GM12878 (cell line): ENCODE data around the gene LGALS1. TPM values are rescaled to one million over a fixed set of nuclear protein-coding genes. Genes with fewer than 3 reads are reported as not detected.

Source experiments
- ATAC-seq: fragments of 200-7000 bp; cut with Tn5 transposase; 3 replicates; pipeline ENCODE4 v1.9.1; 2020; ENCODE audit warnings: mild to moderate bottlenecking, moderate library complexity
- BruUV-seq: library from RNA; stranded (reverse); fragments of 400-500 nt; replicated peaks from 2 replicates; lab custom pipeline; 2021; lab: Mats Ljungman, UMichigan
- CTCF ChIA-PET: fragments of 300-600 bp; sonication (Branson Sonifier 250); formaldehyde crosslinking; extraction: SDS; loops from one replicate; lab custom pipeline; 2021; ENCODE audit warnings: inconsistent platforms; lab: Yijun Ruan, JAX
- POLR2A ChIA-PET: fragments of 350-600 bp; formaldehyde crosslinking; extraction: SDS; loops from one replicate; lab custom pipeline; 2021; ENCODE audit warnings: inconsistent platforms; lab: Charles Lee
- RAD21 ChIA-PET: fragments of 300-600 bp; sonication (Branson Sonifier 250); formaldehyde crosslinking; loops from one replicate; lab custom pipeline; 2023; ENCODE audit warnings: antibody characterized with exemption; ENCODE audit not compliant: unreplicated experiment; lab: Charles Lee
- SMC1A ChIA-PET: fragments of 300-600 bp; sonication (Branson Sonifier 250); formaldehyde crosslinking; loops from one replicate; lab custom pipeline; 2023; ENCODE audit not compliant: unreplicated experiment, uncharacterized antibody; lab: Charles Lee
- DNase-seq: peaks from one replicate; pipeline ENCODE4 v3.0.0-alpha.2; 2011; ENCODE audit warnings: low read depth, low spot score
- FAIRE-seq: peaks from 3 replicates; lab custom pipeline; 2011; peaks lifted over from hg19 to GRCh38; lab: Jason Lieb, UNC
- H2AFZ ChIP-seq: 2 replicates; pipeline ENCODE4 v1.6.0; 2011; ENCODE audit warnings: low read depth, low read length, control low read depth; ENCODE audit not compliant: control insufficient read depth
- H3K27ac ChIP-seq: 2 replicates; pipeline ENCODE4 v1.5.1; 2011; ENCODE audit warnings: control low read depth; ENCODE audit not compliant: control insufficient read depth, insufficient read depth
- H3K27me3 ChIP-seq, 2 experiments: replicated peaks in 1 of 2; 2 replicates each; pipeline versions ENCODE4 v1.6.0 to v1.6.1; 2011; ENCODE audit warnings: low read length in 1 of 2; ENCODE audit not compliant: control insufficient read depth in 2 of 2, insufficient read depth in 2 of 2
- H3K36me3 ChIP-seq, 2 experiments: 2 replicates each; pipeline ENCODE4 v1.5.1; 2011; ENCODE audit warnings: low read length in 1 of 2; ENCODE audit not compliant: control insufficient read depth in 2 of 2, insufficient read depth in 2 of 2
- H3K4me1 ChIP-seq: 2 replicates; pipeline ENCODE4 v1.6.1; 2011; ENCODE audit warnings: mild to moderate bottlenecking, low read length, moderate library complexity, mixed read lengths; ENCODE audit not compliant: control insufficient read depth, insufficient read depth
- H3K4me2 ChIP-seq: 2 replicates; pipeline ENCODE4 v1.6.0; 2011; ENCODE audit warnings: control low read depth; ENCODE audit not compliant: control insufficient read depth, insufficient read depth
- H3K4me3 ChIP-seq: fragments of 200-600 bp; sonication (generic); 2 replicates; pipeline ENCODE4 v1.5.1; 2016
- H3K79me2 ChIP-seq: 2 replicates; pipeline ENCODE4 v1.6.0; 2011; ENCODE audit warnings: low read length; ENCODE audit not compliant: control insufficient read depth, insufficient read depth
- H3K9ac ChIP-seq: 2 replicates; pipeline ENCODE4 v1.8.0; 2011; ENCODE audit warnings: low read length, control low read depth, mixed read lengths; ENCODE audit not compliant: control insufficient read depth, insufficient read depth
- H3K9me3 ChIP-seq: replicated peaks from 3 replicates; pipeline ENCODE4 v1.5.1; 2011; ENCODE audit warnings: mild to moderate bottlenecking, low read length; ENCODE audit not compliant: control insufficient read depth, insufficient read depth
- H4K20me1 ChIP-seq: 2 replicates; pipeline ENCODE4 v1.6.0; 2011; ENCODE audit not compliant: control insufficient read depth, insufficient read depth
- CREB1 ChIP-seq: IDR thresholded peaks from 2 replicates; pipeline ENCODE4 v1.6.1; 2012; ENCODE audit warnings: low read depth, mild to moderate bottlenecking, inconsistent platforms
- IKZF1 ChIP-seq: fragments of 450-650 bp; conservative IDR thresholded peaks from 2 replicates; pipeline ENCODE4 v1.6.1; 2017; ENCODE audit warnings: antibody characterized with exemption, mild to moderate bottlenecking
- IKZF2 ChIP-seq, 2 experiments: fragments of 450-650 bp; IDR thresholded peaks; 2 replicates each; pipeline ENCODE4 v1.6.1; 2017; ENCODE audit warnings: mild to moderate bottlenecking in 2 of 2, moderate library complexity in 2 of 2
- SMAD5 ChIP-seq: IDR thresholded peaks from 2 replicates; pipeline ENCODE4 v1.6.1; 2016; ENCODE audit warnings: antibody characterized with exemption, low read depth
- SPI1 ChIP-seq: IDR thresholded peaks from 2 replicates; pipeline ENCODE4 v1.6.1; 2011; ENCODE audit warnings: low read depth, mild to moderate bottlenecking, low read length, moderate library complexity, borderline replicate concordance; ENCODE audit not compliant: insufficient read depth
- ZBTB33 ChIP-seq: fragments of 450-650 bp; IDR thresholded peaks from 2 replicates; pipeline ENCODE4 v1.6.1; 2017; ENCODE audit warnings: mild to moderate bottlenecking
- WGBS: methylation state at CpG from one replicate; pipeline ENCODE4 v1.1.6; 2016; ENCODE audit warnings: low lambda C conversion rate; ENCODE audit not compliant: insufficient replicate concordance, insufficient coverage; ENCODE audit errors: missing lambda C conversion rate; 5-methylcytosine and 5-hydroxymethylcytosine counted together
- in situ Hi-C: fragments of 300-500 bp; cut with MboI; formaldehyde crosslinking; loops from 9 replicates; pipeline ENCODE4 v1.14.3; 2018; ENCODE audit warnings: mixed read lengths
- intact Hi-C: fragments of 100-400 bp; cut with micrococcal nuclease; formaldehyde crosslinking; loops from one replicate; pipeline ENCODE4 v1.14.2; 2022; ENCODE audit not compliant: unreplicated experiment
- polyA plus RNA-seq, 11 experiments: library from polyadenylated mRNA; depleted of rRNA in 4 of 11; unstranded in 6 of 11; stranded (reverse) in 5 of 11; fragments of >200 nt; fragmentation: Nextera tagmentation in 4 of 11; fragmentation: Illumina TruSeq in 1 of 11; extraction: Ambion mirVana in 4 of 11; extraction: Trizol in 1 of 11; gene quantifications; 1 replicate in 1 of 11; 2 replicates in 10 of 11; pipeline versions ENCODE4 v1.2.1 to v1.2.3, GENCODE V29; 2011 to 2016; ENCODE audit warnings: inconsistent platforms in 2 of 11, missing spikeins in 2 of 11, low read depth in 1 of 11
- total RNA-seq, 4 experiments: library from RNA; depleted of rRNA in 3 of 4; stranded (reverse); fragments of >200 nt in 3 of 4; fragmentation: Illumina TruSeq in 1 of 4; extraction: Trizol in 1 of 4; gene quantifications; 2 replicates each; pipeline versions ENCODE4 v1.2.1 to v1.2.3, GENCODE V29; 2013 to 2021
- TF ChIP-seq, protein P1 (sequence below), 3 experiments: IDR thresholded peaks in 2 of 3; conservative IDR thresholded peaks in 1 of 3; 2 replicates each; pipeline ENCODE4 v1.5.1; 2011; ENCODE audit warnings: low read depth in 3 of 3, low read length in 3 of 3, mild to moderate bottlenecking in 3 of 3, control low read depth in 2 of 3, moderate library complexity in 2 of 3, inconsistent platforms in 1 of 3, mixed read lengths in 1 of 3; ENCODE audit not compliant: control insufficient read depth in 2 of 3, insufficient read depth in 1 of 3; ENCODE audit errors: extremely low read depth in 1 of 3
- TF ChIP-seq, protein P2 (sequence below): fragments of 450-650 bp; IDR thresholded peaks from 2 replicates; pipeline ENCODE4 v1.6.1; 2017; ENCODE audit warnings: mild to moderate bottlenecking, moderate library complexity

LGALS1 gene
- total and polyA plus RNA-seq, 10 of the 15 experiments (the other 5 are each of a cell fraction or from before 2014, with no cell fraction given), result 312 to 1,889 (median 706) TPM

DNA sequence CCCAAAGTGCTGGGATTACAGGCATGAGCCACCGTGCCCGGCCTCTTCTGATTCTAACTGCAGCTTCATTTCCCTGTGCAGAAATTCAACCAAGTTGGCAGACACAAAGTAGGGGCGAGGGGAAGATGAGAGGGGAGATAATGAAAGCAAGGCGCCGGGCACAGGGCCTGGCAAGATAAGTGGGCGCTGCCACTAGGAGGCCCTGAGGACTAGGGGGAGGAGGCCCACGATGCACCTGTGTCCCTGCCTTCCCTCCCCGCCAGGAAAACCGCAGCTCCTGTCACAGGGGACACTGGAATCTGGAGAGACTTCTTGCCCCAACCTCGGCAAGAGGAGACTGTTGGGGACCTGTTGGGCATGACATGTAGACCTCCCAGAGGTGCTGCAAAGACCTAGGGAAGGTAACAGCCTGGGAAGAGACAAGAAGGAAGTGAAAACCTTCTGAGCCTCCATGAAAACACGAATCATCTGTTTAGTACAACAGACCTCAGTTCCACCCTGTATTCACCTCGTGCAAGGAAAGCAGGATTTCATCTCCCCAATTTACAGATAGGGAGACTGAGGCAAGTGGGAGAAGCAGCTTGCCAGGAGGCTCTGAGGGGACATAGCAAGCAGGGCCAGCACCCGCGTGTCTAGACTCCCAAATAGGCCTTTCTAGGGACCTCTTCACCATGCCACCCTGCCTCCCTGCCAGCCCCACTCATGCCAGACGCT lies 3.1 kb upstream of the LGALS1 start:
- DNase-seq, result no peak
- 52% methylated on average over 15 of the region's 15 CpGs for WGBS
- Histone ChIP-seq H3K9ac (no peak overlapping the region), H3K27ac (peak overlapping the region; percentile 14; the same call in 1 of the 2 replicates), H3K4me1 (peaks cover 23% of the 10 kb centered on the region), H3K4me3 (no peak overlapping the region), H3K9me3 (no peaks in the 10 kb centered on the region), H2AFZ (peak overlapping the region; percentile 37), H3K4me2 (0 out of 2 replicates have a peak overlapping the region, but pooled peaks have one; percentile 36), H3K27me3 (no peaks in the 10 kb centered on the region), H3K79me2 (peaks cover 24% of the 10 kb centered on the region), H4K20me1 (no peaks in the 10 kb centered on the region), H3K36me3 (no peaks in the 10 kb centered on the region)
- POLR2A ChIA-PET, result interaction anchor here (0.6 to 2.3 kb wide), 2 partner anchors 14 to 770 kb away, joined by 6 to 10 read pairs; partner anchors contain the start of gene PDXP
- intact Hi-C loops, result no loop called here
- no TSS peak for BruUV-seq
- CTCF ChIA-PET, result interaction anchor here (1.0 to 19.9 kb wide), 5 partner anchors 8 to 34 kb away, joined by 3 to 414 read pairs (median 13); partner anchors contain the start of genes PDXP and SH3BP1
- FAIRE-seq, result peak; percentile 87
- SMC1A ChIA-PET, result interaction anchor here (1.2 to 3.8 kb wide), 4 partner anchors 11 to 65 kb away, joined by 4 to 34 read pairs (median 6); partner anchors contain the start of gene PDXP
- ATAC-seq, result no peak
- RAD21 ChIA-PET, result interaction anchor here (1.0 to 2.1 kb wide), 5 partner anchors 9 to 64 kb away, joined by 3 to 9 read pairs (median 5); partner anchors contain the start of genes GGA1 and PDXP
- in situ Hi-C loops, result no loop called here
- TF ChIP-seq ZBTB33, result peak; percentile 92
- no peak for TF ChIP-seq CREB1
- TF ChIP-seq IKZF1, result 0 out of 2 replicates have a peak, but pooled peaks have one; percentile 47
- TF ChIP-seq SMAD5, result no peak
- TF ChIP-seq IKZF2 (IDR thresholded peaks at IDR 0.05), result peak; percentile 18 to 32; a peak in 1 of 4 replicates
- TF ChIP-seq, protein P1, sequence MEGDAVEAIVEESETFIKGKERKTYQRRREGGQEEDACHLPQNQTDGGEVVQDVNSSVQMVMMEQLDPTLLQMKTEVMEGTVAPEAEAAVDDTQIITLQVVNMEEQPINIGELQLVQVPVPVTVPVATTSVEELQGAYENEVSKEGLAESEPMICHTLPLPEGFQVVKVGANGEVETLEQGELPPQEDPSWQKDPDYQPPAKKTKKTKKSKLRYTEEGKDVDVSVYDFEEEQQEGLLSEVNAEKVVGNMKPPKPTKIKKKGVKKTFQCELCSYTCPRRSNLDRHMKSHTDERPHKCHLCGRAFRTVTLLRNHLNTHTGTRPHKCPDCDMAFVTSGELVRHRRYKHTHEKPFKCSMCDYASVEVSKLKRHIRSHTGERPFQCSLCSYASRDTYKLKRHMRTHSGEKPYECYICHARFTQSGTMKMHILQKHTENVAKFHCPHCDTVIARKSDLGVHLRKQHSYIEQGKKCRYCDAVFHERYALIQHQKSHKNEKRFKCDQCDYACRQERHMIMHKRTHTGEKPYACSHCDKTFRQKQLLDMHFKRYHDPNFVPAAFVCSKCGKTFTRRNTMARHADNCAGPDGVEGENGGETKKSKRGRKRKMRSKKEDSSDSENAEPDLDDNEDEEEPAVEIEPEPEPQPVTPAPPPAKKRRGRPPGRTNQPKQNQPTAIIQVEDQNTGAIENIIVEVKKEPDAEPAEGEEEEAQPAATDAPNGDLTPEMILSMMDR (IDR thresholded peaks at IDR 0.05 in 2 of 3, conservative IDR thresholded peaks at IDR 0.05 in 1 of 3; ENCODE audit: control insufficient read depth in 2 of 3, extremely low read depth in 1 of 3, insufficient read depth in 1 of 3, low read depth in 3 of 3, low read length in 3 of 3), result peak in 2 of 3 experiments; percentile 9 to 18; a peak in 2 of 6 replicates
- TF ChIP-seq, protein P2, sequence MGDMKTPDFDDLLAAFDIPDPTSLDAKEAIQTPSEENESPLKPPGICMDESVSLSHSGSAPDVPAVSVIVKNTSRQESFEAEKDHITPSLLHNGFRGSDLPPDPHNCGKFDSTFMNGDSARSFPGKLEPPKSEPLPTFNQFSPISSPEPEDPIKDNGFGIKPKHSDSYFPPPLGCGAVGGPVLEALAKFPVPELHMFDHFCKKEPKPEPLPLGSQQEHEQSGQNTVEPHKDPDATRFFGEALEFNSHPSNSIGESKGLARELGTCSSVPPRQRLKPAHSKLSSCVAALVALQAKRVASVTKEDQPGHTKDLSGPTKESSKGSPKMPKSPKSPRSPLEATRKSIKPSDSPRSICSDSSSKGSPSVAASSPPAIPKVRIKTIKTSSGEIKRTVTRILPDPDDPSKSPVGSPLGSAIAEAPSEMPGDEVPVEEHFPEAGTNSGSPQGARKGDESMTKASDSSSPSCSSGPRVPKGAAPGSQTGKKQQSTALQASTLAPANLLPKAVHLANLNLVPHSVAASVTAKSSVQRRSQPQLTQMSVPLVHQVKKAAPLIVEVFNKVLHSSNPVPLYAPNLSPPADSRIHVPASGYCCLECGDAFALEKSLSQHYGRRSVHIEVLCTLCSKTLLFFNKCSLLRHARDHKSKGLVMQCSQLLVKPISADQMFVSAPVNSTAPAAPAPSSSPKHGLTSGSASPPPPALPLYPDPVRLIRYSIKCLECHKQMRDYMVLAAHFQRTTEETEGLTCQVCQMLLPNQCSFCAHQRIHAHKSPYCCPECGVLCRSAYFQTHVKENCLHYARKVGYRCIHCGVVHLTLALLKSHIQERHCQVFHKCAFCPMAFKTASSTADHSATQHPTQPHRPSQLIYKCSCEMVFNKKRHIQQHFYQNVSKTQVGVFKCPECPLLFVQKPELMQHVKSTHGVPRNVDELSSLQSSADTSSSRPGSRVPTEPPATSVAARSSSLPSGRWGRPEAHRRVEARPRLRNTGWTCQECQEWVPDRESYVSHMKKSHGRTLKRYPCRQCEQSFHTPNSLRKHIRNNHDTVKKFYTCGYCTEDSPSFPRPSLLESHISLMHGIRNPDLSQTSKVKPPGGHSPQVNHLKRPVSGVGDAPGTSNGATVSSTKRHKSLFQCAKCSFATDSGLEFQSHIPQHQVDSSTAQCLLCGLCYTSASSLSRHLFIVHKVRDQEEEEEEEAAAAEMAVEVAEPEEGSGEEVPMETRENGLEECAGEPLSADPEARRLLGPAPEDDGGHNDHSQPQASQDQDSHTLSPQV, result no peak
- peak; percentile 58; the same call in 1 of the 2 replicates for TF ChIP-seq SPI1
